ENCODE results near the gene DOK6. TPM values are rescaled to one million over a fixed set of nuclear protein-coding genes. Genes with fewer than 3 reads are reported as not detected.

The DOK6 gene
- total and polyA plus RNA-seq, 12 donors = 0.37 to 12.5 (median 4.6) TPM

GRCh38 chr18:69752737-69753380 is 352.2 kb downstream of the DOK6 start:
- ATAC-seq = no peak
- Histone ChIP-seq H3K4me3 (no peak overlapping the region), H3K4me1 (no peaks in the 10 kb centered on the region), H3K36me3 (no peaks in the 10 kb centered on the region), H3K27ac (no peak overlapping the region), H3K9me3 (peaks cover 0 to 16% (median 0%) of the 10 kb centered on the region in 11 donors), H3K27me3 (no peaks in the 10 kb centered on the region)
- WGBS, 2 donors = 76 to 82% methylated on average over 3 of the region's 3 CpGs
- DNase-seq = no peak
- TF ChIP-seq, protein P1, sequence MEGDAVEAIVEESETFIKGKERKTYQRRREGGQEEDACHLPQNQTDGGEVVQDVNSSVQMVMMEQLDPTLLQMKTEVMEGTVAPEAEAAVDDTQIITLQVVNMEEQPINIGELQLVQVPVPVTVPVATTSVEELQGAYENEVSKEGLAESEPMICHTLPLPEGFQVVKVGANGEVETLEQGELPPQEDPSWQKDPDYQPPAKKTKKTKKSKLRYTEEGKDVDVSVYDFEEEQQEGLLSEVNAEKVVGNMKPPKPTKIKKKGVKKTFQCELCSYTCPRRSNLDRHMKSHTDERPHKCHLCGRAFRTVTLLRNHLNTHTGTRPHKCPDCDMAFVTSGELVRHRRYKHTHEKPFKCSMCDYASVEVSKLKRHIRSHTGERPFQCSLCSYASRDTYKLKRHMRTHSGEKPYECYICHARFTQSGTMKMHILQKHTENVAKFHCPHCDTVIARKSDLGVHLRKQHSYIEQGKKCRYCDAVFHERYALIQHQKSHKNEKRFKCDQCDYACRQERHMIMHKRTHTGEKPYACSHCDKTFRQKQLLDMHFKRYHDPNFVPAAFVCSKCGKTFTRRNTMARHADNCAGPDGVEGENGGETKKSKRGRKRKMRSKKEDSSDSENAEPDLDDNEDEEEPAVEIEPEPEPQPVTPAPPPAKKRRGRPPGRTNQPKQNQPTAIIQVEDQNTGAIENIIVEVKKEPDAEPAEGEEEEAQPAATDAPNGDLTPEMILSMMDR (IDR thresholded peaks at IDR 0.05) = no peak
- intact Hi-C loops (cut with DNase I) = no loop called here

DNA sequence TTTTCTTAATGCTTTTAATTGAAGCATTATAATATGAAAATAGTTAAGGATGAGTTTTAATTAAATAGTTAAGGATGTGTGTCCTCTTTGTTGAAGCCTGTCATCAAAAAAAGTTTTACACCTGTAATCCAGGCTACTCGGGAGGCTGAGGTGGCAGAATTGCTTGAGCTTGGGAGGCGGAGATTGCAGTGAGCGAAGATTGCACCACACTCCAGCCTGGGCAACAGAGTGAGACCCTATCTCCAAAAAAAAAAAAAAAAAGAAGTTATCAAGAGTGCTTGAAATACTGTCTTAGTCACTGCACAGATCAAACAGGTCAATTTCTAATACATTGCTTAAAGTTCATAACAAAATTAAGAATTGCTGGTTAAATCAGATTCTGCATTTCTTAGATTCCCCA is 353.4 kb downstream of the DOK6 start:
- TF ChIP-seq, protein P1 (IDR thresholded peaks at IDR 0.05) = no peak
- Histone ChIP-seq H3K4me1 (no peaks in the 10 kb centered on the region), H3K4me3 (no peak overlapping the region), H3K27me3 (no peaks in the 10 kb centered on the region), H3K36me3 (no peaks in the 10 kb centered on the region), H3K27ac (no peak overlapping the region), H3K9me3 (peaks cover 0 to 16% (median 0%) of the 10 kb centered on the region in 11 donors)
- WGBS, 2 donors = 97 to 98% methylated on average over 3 of the region's 3 CpGs
- intact Hi-C loops (cut with DNase I) = no loop called here
- no peak for ATAC-seq
- no peak for DNase-seq

DNA sequence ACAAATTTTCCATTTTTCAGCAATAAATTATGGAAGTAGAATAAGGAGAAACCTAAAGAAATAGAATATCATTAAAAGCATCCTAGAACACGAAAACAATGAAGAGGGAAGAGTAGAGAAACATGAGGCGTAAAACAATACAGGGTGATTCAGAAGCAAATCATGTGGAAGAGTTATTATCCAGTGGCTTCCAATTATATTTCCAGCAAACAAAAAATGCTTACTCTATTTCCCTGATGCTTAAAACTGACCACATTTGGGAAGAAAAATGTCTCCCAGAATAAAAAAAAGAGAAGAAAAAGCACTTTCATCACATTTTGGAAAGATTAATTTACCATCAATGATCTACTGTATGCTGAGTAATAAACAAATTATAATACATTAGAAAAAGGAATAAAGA is 354.4 kb downstream of the DOK6 start:
- Histone ChIP-seq H3K4me3 (no peak overlapping the region), H3K4me1 (no peaks in the 10 kb centered on the region), H3K27ac (no peak overlapping the region), H3K27me3 (no peaks in the 10 kb centered on the region), H3K9me3 (peaks cover 0 to 15% (median 0%) of the 10 kb centered on the region in 11 donors), H3K36me3 (no peaks in the 10 kb centered on the region)
- ATAC-seq = no peak
- 88 to 95% methylated on average over 2 of the region's 2 CpGs for WGBS, 2 donors
- TF ChIP-seq, protein P1 (IDR thresholded peaks at IDR 0.05) = no peak
- no peak for DNase-seq
- intact Hi-C loops (cut with DNase I) = no loop called here

DNA sequence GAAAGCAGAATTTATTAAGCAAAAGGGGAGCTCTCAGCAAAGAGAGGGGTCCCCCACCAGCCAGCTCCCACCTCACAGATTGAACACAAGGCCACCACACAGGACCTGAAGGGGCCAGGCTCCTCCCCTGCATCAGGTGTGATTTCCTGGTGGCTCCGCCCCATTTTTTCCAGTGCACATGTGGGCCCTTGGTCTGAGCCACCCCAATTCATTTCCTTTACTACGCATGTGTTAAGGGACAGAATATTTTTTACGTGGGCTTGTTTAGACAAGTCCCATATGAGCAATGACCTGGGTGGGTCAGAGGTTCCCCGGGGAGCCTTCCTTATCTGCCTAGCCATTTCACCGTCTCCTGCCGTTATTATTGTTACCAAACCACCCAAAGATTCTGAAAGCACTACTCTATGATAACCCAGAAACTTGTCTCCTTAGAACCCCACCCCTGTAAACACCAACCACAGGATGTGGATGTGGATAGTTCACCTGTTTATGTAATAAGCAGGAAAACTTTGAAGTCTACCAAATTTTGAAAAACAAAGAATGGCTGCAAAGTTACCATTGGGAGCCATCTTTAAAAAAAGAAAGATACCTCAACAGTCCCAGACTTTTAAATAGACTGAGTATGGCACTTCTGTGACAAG is 355.3 kb downstream of the DOK6 start:
- Histone ChIP-seq H3K36me3 (no peaks in the 10 kb centered on the region), H3K4me3 (no peak overlapping the region), H3K4me1 (no peaks in the 10 kb centered on the region), H3K9me3 (peaks cover 0 to 8% (median 0%) of the 10 kb centered on the region in 11 donors), H3K27ac (no peak overlapping the region), H3K27me3 (no peaks in the 10 kb centered on the region)
- ATAC-seq (no peak), DNase-seq (no peak)
- TF ChIP-seq, protein P1 (IDR thresholded peaks at IDR 0.05) = no peak
- intact Hi-C loops (cut with DNase I) = no loop called here
- WGBS, 2 donors = 86 to 94% methylated on average over 6 of the region's 6 CpGs
